GM12873 (cell line): ENCODE results near the gene TMC1.

Source experiments
- TF ChIP-seq, protein P1 (sequence below): IDR thresholded peaks from 2 replicates; pipeline ENCODE4 v1.5.1; 2012; ENCODE audit warnings: low read depth, mild to moderate bottlenecking, moderate library complexity, low read length, control low read depth; ENCODE audit not compliant: insufficient read depth; ENCODE audit errors: missing control alignments

TMC1 gene

DNA sequence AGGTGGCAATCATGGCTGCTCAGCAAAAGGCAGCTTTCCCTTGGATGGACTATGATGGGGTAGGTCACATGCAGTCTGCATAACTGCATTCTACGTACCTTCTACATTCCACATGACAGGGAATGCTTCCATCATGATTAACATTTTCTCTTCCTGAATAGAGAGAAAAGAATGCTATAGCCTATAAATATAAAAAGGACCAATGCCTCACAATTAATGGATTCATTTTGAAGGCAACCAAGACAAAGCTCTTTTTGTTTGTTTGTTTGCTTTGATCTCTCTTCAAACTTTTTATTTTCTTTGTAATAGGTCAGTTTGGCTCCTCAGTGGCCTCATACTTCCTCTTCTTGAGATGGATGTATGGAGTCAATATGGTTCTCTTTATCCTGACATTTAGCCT, 230.1 kb downstream of the TMC1 start:
- TF ChIP-seq, protein P1, sequence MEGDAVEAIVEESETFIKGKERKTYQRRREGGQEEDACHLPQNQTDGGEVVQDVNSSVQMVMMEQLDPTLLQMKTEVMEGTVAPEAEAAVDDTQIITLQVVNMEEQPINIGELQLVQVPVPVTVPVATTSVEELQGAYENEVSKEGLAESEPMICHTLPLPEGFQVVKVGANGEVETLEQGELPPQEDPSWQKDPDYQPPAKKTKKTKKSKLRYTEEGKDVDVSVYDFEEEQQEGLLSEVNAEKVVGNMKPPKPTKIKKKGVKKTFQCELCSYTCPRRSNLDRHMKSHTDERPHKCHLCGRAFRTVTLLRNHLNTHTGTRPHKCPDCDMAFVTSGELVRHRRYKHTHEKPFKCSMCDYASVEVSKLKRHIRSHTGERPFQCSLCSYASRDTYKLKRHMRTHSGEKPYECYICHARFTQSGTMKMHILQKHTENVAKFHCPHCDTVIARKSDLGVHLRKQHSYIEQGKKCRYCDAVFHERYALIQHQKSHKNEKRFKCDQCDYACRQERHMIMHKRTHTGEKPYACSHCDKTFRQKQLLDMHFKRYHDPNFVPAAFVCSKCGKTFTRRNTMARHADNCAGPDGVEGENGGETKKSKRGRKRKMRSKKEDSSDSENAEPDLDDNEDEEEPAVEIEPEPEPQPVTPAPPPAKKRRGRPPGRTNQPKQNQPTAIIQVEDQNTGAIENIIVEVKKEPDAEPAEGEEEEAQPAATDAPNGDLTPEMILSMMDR, result no peak

DNA sequence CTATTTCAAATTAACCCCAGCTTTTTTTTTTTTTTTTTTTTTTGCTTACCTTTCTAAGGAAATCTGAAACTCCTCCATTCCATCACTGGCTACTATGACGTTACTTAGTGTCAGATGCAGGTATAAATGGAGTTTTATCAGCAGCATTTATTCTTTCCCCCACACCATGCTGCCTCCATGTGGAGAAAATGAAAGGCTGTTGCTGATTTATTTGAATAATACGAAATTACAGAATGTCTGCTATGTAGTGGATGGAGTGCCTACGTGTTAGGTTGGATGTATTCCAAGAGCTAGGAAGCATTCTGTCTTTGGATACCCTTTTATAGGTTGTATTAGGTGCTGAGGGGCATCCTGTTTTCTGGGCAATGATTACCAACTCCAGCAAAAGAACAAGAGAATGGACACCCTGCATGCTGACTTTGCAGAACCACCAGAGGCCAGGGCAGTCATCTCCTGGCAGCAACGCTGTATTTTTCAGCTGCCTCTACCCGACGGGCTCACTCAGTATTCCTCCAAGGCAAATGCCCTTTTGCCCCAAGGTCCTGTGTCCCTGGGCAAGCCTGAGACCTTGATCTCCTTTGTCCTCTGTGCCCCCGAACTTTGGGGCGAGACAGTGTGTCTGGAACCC, 232.0 kb downstream of the TMC1 start:
- TF ChIP-seq, protein P1, result no peak

DNA sequence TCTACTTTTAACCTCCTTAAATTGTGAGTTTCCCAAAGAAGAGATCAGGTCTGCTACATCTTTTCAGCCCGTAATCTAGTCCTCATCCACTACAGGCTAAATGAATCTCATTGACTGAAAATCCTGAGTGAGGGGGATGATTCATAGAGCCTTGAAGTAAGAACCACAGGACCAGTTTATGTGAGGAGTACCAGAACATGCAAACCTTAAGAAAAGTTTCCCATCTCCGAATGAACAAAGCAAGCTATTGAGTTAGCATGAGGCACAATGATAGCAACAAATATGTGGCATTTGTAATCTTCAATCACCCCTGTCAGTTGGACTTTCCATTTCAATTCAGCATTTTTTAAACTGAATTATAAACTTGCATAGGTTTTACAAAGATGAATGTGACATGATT, 234.4 kb downstream of the TMC1 start:
- TF ChIP-seq, protein P1, result no peak

DNA sequence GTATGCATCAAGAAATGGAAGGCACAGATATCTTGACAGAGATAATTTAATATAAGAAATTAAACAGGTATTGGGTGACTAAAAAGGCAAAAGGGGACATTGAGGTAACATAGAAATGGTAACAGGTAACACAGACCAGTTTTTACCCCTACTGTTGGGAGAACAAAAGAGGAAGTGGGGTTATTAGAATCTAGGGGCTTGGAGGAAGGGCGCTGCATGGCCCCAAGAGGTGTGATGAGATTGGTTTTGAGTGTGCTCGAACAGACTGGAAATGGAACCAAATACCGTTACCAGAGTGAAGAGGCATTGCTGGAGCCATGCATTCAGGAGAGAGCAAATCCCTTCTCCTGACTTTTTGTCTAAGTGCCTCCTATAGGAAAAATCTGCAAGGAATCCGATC, 237.5 kb downstream of the TMC1 start:
- TF ChIP-seq, protein P1, result no peak

DNA sequence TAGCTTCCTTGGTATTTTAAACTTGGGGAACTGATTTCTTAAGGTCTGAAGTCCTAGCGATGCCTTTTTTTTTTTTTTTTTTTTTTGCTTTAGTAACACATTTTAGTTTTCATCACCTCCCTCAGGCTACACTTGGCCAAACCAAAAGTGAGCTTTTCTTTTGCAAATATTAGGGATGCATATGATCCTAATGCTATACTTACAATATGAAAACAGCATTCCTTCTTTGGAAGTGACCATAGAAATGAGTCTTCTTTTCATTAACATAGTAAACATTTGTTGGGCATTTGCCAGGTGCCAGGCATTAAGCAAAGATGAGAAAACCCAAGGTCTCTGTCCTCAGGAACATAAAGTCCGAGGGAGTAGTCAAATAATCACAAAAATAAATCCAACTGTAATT, 241.6 kb downstream of the TMC1 start:
- TF ChIP-seq, protein P1, result no peak

DNA sequence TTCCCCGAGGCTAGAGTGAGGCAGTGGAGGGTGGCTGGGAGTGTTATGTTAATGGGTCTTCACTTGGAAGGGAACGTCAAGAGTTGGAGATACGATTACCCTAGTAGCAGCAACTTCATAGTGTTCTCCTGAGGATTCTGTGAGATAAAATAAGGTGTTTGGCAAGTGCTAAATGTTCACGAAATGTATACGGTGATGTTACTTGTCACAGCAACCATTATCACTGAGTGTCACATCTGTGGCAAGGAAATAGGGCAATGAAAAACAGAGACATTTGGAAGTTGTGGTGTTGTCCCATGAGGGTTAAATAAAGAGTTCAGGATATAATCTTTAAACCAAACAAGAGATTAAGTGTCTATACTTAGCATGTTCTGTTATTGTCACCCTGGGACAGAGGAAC, 248.1 kb downstream of the TMC1 start:
- TF ChIP-seq, protein P1, result no peak

DNA sequence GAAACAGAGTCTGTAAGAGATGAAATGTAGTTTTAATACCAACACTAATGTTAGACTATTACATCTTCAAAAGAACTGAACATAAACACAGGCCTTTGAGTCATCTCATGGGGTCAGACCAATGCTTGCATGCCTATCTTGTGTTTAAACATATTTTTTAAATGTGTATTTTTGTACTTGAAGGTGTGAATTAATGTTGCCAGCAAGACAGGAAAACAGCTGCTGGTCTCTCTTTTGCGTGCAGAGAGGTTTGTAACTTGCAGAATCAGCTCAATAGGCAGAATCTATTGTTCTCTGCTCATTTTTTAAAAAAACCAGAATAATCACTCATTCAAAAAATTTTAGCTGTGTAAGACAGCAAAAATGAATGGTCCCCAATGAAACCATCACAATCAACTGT, 251.3 kb downstream of the TMC1 start:
- TF ChIP-seq, protein P1, result no peak
